Mammary epithelial cell (primary cell): ENCODE data around the gene KDM4C.

Experiments used
- CTCF ChIP-seq, 2 donors: IDR thresholded peaks in 1 of 2; conservative IDR thresholded peaks in 1 of 2; 2 replicates each; pipeline ENCODE4 v1.5.1; 2011 to 2012; ENCODE audit warnings: inconsistent platforms in 2 of 2, low read length in 2 of 2, mild to moderate bottlenecking in 2 of 2, control low read depth in 1 of 2, low read depth in 1 of 2; ENCODE audit not compliant: insufficient read depth in 1 of 2; ENCODE audit errors: extremely low read depth in 1 of 2
- EZH2 ChIP-seq: IDR thresholded peaks from 2 replicates; pipeline ENCODE4 v1.6.1; 2012; ENCODE audit warnings: low read length, inconsistent platforms, borderline replicate concordance

DNA sequence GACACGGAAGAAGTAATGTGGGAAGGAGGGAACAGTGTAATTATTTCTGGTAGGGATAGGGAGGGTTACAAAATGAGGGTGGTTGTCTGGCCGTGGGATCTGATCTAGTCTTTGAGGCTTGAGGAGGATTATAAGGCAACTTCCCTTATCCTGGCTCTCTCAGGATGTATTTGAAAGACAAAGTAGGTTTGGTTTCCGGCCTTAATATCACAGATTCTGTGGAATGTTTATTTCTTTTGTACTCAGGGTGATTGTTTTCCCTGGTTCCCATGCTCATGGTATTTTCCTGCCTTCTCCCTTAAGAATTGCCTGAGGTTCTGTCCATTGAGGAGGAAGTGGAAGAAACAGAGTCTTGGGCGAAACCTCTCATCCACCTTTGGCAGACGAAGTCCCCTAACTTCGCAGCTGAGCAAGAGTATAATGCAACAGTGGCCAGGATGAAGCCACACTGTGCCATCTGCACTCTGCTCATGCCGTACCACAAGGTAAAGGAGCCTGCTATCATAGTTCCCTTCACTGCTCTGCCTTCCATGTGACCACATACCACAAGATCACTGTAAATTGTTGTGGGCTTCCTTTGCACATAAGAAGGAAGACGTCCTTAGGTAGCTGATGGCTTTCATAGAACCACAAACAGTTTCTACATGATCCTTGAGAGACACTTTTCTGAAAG is 253.8 kb downstream of the KDM4C start:
- no peak for TF ChIP-seq CTCF (conservative IDR thresholded peaks at IDR 0.05 in 1 of 2, IDR thresholded peaks at IDR 0.05 in 1 of 2; ENCODE audit: extremely low read depth in 1 of 2, insufficient read depth in 1 of 2, low read depth in 1 of 2, low read length in 2 of 2)
- TF ChIP-seq EZH2 = no peak
